Medulla oblongata (tissue), 1 donor: ENCODE results near the gene VANGL1.

Experiments
- DNase-seq: peaks from one replicate; pipeline ENCODE4 v3.0.0-alpha.2; 2015; ENCODE audit errors: extremely low spot score

Gene VANGL1

DNA sequence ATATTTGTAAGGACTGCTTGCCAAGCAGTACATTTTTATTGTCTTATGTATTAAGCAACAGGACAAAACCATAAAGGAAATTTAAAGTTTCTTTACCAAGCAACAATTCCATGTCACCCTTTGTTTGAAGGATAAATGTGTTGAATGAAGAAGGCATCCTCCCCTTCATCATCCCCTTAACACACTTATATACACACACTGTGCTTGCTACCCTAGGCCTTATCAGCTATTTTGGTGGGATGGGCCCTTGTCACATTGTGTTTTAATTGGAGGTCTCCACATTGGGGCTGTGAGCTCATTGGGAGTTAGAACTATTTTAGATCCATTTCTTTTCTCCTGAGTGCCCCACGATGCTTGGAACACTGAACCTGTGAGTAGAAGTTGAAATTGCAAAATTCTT lies 1.9 kb downstream of the VANGL1 start:
- DNase-seq: no peak

DNA sequence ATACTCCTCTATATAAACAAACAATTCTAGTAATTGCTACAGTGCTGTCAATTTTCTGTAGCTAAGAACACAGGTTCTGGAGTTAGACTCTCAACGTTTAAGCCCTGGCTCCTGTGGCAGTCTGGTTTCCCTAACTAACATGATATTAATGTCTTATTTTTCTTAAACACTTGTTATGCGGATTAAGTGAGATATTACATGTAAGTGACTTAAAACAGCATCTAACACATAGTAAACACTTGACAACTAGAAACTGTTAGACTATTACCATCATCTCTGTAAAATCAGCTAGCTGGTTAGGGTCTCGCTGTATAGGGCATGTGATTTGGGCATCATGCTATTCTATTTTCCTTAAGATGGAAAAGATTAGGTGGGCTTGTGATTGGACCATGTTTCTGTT lies 2.3 kb downstream of the VANGL1 start:
- no peak for DNase-seq

DNA sequence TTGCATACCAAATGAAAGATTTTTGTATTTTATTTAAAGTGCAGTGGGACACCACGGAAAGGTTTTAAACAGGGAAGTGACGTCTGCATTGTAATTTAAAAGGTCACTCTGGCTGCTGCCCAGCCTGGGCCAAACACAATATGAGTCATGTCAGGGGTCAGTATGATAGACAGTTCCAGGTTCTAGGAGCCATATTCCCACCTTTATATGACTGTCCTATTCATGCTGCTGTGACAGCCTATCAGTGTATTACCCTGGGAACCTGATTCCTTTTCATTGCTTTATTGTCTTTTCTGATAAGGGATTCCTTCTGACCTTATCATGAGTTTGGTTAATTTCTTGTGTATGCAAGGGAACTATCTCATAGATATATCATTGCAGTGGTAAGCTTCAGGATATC lies 5.3 kb downstream of the VANGL1 start:
- DNase-seq: no peak

DNA sequence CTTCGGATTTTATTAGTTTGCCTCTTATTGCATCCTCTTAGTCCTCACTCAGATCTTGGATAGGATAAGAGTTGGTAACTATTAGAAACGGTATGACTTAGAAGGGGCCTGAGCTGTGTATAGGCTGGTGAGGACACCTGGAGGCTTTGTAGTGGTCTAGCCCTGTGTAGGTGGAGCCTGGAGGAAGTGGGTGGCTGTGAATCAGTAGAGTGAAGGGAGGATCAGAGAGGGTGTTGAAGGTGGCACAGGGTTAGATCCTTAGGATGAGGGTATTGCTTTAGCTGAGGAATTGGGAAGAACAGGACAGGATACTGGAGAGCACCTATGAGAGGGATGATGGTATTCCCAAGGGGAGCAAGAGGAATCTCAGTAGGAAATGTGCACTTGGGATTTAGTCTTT lies 5.7 kb downstream of the VANGL1 start:
- no peak for DNase-seq

GRCh38 chr1:115647919-115648650 lies 6.3 kb downstream of the VANGL1 start:
- no peak for DNase-seq

DNA sequence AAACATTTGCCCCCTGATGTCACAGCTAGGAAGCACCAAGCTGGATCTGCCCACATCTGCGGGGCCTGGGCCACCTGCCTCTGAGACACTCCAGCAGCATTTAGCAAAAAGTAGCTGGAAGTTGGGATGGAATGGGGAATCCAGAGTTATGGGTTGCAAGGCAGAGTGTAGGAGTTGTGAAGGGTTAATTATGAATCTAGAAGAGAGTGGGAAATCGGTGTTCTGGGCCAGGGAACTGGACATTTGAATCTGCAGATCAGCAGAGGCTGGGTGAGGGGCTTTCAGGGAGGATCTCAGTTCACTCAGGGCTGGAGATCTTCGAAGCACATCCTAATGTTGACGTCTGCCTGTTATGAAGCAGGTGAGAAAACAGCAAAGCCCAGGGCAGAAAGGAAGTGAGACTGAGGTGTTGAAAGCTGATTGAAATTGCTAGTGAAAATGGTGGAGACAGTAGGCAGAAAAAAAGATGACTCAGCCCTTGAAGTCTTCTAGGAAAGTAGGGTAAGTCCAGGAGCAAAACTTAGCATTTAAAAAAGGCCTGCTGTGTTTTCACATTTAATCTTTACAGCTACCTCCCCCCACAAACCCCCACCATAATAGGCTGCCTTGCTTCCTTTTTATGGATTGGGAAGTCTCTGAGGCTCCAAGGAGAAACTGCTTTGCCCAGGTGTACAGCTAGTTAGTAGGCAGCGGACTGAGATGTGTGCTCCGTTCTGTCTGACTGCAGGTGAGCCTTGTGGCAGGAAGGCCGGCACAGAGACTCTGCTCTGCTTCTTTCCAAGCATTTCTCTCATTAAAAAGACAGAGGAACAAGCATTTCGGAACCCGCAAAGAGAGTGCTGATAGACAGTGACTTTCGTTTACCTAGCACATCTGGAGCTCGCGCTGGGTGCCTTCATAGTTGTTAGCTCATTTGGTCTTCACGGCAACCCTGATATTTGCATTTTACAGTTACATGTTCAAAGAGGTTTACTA lies 7.2 kb downstream of the VANGL1 start:
- DNase-seq: no peak

GRCh38 chr1:115649964-115650363 lies 8.2 kb downstream of the VANGL1 start:
- DNase-seq: no peak

DNA sequence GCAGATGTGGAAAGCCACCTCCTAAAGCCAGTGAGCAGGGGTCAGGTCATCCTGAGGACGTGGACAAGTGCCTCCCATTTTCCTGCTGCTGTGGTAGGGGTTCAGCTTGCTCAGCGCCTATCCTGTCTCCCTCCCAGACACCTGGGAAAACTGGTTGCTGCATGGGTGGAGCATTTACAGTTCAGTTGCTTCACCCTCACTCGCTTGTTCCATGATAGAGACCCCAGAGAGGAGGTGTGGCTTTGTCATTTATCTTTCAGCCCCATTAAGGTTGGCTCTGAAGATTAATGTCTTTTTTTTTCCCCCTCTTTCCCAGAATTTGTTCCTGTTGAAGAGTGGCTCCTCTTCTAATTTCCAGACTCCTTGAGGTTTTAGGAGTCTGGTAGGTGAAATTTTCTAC lies 9.2 kb downstream of the VANGL1 start:
- no peak for DNase-seq

GRCh38 chr1:115651391-115651790 lies 9.6 kb downstream of the VANGL1 start:
- no peak for DNase-seq

- no peak for DNase-seq
Observed at GRCh38 chr1:115652236-115652788, 10.5 kb downstream of the VANGL1 start.

GRCh38 chr1:115654125-115654524 lies 12.4 kb downstream of the VANGL1 start:
- no peak for DNase-seq

DNA sequence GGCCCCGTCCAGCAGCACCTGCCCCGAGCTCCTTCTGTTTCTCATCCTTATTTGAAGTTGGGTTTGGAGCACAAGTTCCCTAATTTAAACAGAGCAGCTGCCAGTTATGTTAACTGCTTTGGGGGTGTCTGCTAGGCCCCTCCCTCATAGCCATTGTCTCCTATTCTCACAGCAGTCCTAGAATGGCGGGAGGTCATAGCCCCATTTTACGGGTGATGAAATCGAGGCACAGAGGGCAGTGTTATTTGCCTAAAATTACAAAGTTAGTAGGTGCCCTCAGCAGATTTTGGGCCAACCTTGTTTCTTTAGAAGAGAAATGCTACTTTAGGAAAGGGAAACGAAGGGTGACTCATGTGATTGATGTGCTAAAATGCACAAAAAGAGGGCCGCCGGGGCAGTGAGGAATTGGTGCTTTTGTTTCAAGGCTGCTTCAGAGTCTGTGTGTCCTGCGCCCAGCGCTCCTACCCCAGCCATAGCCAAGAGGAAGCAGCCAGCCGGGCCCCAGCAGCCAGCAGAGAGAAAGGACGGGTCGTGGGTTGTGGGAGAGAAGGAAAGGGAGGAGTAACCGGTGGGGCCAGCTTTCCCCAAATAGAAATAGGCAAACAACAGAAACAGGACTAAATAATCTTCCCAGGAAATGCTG lies 13.0 kb downstream of the VANGL1 start:
- DNase-seq: peak; percentile 34

DNA sequence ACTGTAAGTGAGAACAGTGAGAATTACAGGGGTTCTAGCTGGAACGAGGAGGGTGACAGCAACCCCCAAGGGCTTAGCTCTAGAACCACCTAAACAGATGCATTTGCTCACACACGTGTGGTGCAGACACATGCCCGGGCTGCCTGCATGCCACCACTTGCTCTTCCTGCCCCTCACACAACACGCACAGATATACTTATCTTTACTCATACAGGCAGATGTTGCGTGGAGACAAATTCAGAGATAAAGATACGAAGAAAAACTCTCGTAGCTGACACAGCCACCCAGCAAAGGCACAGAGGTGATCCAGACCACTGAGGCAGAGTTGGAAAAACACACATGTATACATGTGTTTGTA lies 13.5 kb downstream of the VANGL1 start:
- DNase-seq: no peak

DNA sequence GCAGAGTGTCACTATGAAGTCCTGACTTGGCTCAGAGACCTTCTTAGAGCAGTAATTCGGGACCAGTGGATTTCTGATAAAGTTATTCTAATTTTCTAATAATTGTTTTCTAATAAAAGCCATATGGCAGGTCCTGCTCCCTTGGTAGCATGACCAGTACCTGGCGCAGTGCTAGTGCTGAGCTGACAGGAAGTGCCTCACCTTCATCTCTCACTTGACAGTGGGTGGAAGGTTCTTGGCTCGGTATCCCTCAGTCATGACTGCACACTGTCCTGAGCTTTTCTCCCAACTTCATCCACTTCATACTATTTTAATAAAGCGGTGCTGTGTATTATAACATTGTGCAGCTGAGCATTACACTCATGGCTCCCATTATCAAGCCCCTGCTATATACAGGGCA lies 14.1 kb downstream of the VANGL1 start:
- no peak for DNase-seq

GRCh38 chr1:115656461-115657077 lies 14.8 kb downstream of the VANGL1 start:
- no peak for DNase-seq

DNA sequence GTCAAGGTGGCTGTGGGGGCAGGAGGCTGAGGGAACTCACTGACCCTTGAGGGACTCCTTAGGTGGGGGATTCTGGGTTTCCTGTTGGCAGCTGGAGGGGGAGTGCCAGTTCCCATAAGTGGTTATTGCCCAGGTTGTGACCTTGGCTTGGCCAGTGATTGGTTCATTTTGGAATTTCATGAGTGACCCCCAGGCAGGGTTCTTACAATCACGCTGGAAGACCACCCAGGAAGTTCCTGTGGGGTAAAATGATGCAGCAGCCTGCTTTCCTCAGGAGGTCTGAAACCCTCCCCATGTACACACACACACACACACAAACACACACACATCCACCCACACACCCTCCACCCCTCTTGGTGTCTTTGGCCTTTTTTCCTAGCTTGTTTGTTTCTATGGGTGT lies 16.9 kb downstream of the VANGL1 start:
- DNase-seq: no peak

DNA sequence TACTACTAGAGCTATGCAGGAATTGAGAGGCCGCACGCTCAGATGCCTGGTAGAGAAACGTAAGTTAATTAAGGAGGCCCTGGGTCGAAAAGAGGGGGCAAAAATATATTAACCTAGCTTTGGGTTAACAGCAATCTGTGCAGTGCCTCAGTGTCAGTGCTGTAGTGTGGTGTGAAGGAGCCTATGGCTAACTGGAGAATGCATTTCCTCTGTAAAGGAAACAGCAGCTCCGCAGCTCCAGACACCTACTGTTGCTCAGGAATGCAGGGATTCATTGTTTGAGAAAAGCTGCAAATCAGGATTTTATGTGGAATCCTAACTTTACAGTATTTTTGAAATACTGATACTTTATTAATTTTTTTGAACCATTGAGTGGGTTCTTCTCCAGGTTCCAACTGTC lies 18.4 kb downstream of the VANGL1 start:
- DNase-seq: no peak

DNA sequence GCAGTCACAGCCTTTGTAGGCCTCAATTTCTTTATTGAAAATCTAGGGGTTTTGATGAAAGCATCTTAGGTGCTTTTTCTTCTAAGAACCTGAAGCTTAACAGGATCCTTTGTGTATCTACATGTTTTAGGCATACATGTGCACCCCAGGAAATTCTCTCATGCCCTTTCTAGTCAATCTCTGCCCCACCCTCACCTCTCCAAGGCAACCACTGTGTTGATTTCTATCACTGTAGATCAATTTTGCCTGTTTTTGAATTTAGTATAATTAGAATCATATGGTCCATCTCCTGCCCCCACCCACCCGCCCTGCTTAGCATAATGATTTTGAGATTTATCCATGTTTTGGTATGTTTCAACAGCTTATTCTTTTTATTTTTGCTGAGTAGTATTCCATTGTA lies 19.4 kb downstream of the VANGL1 start:
- no peak for DNase-seq

DNA sequence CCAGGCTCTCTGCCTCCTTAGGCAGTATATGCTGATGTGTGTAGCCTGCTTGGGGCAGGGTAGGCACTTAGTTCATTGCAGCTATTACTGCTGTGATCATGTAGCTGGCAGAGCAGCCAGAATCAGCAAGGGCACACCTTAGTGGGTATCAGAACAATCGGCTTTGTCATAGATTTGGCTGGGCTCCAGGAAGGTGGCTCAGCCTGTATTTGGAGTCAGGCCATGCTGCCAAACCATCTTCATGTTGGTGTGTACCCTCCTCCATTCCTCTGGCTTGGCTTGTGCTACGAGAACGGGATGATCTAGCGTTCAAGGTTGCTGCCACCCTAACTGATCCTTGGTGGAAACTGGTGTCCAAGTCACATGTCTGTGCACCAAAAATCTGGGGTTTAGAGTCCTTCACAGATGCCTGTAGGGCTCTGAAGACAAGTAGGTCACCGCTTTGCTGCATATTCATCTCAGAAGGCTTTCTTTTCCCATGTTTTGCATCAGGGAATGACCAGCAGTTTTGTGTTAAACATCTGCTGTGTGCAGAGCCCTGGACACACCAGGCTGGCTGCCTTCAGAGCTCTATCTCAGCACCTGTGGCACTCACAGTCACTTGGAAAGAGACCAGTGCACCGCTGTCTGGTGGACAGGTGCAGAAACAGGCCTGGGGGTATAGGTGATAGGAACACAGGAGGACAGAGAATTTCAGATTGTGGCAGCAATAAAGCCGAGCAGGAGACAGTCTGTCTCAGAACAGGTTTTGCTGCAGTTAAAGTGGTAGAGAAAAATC lies 23.7 kb downstream of the VANGL1 start:
- no peak for DNase-seq

DNA sequence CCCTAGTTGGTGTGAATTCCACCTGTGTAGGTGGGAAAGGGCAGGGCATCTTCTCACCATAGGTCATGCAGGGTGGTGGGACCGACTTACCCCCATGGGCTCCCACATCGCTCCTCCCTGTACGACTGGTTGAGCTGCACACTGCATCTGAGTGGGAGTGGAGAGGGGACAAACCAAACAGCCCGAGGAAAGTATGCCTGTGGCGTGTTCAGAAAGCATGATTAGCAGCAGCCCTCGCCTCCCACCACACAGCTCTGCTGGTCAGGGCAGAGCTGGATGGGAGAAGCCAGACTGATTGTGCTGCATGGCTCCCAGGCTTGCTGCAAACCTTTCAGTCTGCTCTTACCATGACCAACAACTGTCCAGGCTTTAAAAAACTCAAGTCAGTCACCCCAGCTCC lies 24.4 kb downstream of the VANGL1 start:
- DNase-seq: no peak

GRCh38 chr1:115666702-115667101 lies 24.9 kb downstream of the VANGL1 start:
- DNase-seq: peak; percentile 60
